DMS53 (cell line): ENCODE results near the gene TENM3.
A peak's percentile ranks its signal among the peaks of the same experiment; 100 is the strongest.

Source experiments
- DNase-seq: peaks from one replicate; lab custom pipeline; 2025; lab: John Stamatoyannopoulos, UW

The TENM3 gene

DNA sequence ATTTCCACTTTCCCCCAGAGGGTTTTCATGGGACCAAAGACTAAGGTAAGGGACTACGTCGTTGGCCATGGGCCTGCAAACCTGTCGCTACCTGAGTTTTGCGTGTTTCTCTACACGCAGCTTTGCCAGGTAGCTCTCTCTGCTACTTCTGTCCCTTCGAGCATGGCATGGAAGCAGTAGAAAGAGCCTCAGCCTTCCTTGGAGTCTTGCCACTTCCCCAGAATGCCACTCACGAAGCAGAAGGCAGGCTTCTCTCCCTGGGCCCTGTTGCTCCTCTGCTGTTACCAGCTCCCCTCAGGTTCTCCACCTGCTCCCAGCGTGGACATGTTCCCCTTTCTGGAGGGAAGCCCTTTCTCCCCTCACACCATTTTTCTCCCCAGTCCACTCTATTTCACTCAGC lies 381.1 kb downstream of the TENM3 start:
- no peak for DNase-seq

DNA sequence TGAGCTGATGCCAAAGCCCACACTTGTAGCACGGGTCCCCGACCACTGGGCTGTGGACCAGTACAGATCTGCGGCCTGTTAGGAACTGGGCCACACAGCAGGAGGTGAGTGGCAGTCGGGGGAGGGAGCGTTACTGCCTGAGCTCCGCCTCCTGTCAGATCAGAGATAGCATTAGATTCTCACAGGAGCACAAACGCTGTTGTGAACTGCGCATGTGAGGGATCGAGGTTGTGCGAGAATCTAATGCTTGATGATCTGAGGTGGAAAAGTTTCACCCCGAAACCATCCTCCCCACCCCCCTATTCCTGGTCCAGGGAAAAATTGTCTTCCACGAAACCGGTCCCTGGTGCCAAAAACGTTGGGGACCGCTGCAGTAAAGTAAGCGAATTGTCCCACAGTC lies 382.0 kb downstream of the TENM3 start:
- DNase-seq = no peak

- no peak for DNase-seq
Observed at GRCh38 chr4:182627996-182628395, 384.8 kb downstream of the TENM3 start.

- no peak for DNase-seq
Observed at GRCh38 chr4:182628544-182628943, 385.3 kb downstream of the TENM3 start.

DNA sequence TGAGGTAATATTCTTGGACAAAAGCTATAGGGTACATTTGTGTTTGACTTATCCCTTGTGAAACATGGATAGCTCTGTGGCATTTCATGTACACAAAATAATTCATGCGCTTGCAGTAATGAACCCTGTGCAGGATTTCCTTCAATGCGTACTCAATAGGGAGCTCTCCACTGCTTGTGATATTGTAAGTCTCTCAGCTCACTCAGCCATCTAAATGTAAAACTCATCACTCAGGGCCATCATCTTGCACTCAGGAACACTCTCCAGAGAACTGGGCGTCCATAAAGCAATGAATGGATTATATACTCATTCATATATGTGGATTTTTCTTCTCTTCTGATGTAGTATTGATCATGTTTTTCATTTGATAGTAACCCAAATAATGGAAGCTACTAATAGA lies 385.9 kb downstream of the TENM3 start:
- DNase-seq = no peak

GRCh38 chr4:182640491-182640890 lies 397.3 kb downstream of the TENM3 start:
- DNase-seq = no peak

DNA sequence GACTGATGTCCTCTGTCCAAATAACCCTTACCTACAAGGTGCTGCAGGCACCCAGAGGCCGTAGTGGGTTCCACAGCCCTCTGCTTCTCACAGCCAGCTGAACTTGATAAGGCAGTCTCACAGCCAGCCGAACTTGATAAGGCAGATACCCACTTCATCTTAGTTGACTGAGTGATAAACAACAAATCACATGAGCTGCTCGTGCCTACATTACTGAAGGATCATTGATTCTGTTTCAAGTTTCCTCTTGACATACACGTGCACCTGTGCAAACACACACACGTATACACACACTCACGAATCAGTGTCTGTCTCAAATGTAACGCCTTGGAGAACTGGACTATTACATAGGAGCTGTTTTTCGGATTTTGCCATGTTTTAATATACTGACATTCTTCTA lies 397.7 kb downstream of the TENM3 start:
- DNase-seq = peak; percentile 91

- DNase-seq = no peak
Observed at GRCh38 chr4:182642831-182643230, 399.6 kb downstream of the TENM3 start.

- DNase-seq = no peak
Observed at GRCh38 chr4:182643801-182644682, 400.8 kb downstream of the TENM3 start.

DNA sequence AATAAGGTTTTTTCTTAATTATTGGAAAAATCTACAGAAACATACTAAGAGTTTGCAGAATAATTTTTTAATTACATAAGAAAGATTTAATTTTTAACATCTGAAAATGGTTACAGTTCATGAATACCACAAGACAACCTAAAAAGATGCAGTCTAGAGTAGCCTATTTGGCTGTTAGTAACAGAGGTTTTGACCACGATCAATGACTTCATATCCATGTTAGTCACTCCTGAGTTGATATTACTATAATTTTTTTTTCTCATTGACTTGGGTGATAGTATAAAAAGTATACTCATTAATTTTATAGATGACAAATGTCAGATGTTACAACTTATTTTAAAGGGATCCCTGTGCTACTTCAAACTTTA lies 401.5 kb downstream of the TENM3 start:
- no peak for DNase-seq

DNA sequence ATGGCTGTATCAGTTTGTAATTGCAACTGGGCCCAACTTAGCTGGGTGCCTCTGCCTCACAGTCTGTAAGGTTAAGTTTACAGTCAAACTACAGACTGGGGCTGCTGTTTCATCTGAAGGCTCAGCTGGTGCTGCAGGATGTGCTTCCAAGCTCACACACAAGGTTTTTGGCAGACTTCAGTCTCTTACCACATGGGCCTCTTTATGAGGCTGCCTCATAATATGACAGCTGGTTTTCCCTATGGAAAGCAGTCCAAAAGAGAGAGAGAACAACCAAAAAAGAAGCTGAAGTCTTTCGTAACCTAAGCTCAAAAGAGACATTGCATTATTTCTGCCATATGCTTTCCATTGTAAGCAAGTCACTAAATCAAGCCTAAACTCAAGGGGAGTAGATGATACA lies 402.3 kb downstream of the TENM3 start:
- peak; percentile 1 for DNase-seq

- no peak for DNase-seq
Observed at GRCh38 chr4:182647646-182648300, 404.6 kb downstream of the TENM3 start.

DNA sequence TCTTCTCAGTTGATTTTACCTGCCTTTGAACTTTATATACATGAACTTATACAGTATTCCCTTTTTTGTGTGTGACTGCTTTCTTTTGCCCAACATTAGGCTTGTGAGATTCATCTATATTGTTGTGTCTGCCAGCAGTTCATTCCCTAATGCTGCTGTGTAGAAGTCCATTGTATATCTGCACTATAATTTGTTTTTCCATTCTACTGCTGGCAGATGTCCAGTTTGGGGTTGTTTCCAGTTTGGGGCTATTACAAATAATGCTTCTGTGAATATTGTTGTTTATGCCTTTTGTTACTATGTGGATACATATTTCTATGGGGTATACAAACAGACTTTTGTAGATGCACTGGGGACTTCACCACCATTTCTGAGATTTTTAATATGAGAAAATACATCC lies 405.6 kb downstream of the TENM3 start:
- DNase-seq = no peak

DNA sequence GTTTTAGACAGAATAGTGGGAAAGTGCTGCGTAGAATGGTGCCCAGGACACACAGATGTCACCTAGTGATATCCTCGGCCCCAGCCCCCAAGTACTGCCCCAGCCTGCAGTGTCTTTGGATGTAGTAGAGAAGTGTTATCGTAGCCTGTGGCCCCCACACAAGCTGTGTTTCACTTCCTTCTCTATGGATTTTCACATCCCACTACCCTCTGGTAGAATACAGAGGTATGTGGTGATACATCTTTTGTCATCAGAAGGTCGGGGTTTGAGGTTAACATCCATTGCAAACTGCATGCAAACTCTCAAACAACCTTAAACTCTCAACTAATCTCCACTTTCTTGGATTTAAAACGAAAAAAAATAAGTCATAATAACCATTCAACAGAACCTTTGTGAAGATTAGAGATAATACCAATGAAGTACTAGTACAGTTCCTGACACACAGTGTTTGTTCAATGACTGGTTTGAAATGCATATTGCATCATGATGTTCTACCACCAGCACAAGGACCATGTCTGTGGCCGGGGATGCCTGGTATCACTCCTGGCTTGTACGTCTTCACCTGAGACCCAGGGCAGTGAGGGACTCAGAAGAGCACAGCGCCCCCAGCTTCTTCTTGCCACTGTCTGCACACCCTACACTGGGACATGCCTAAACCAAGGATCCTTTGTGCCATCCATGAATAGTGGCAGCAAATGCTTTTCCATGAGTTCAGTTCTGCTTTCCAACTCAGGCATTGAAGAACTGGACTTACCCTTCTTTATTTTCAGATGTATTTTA lies 406.7 kb downstream of the TENM3 start:
- DNase-seq = no peak

- no peak for DNase-seq
Observed at GRCh38 chr4:182653596-182653995, 410.4 kb downstream of the TENM3 start.

GRCh38 chr4:182655340-182655739 lies 412.1 kb downstream of the TENM3 start:
- no peak for DNase-seq

DNA sequence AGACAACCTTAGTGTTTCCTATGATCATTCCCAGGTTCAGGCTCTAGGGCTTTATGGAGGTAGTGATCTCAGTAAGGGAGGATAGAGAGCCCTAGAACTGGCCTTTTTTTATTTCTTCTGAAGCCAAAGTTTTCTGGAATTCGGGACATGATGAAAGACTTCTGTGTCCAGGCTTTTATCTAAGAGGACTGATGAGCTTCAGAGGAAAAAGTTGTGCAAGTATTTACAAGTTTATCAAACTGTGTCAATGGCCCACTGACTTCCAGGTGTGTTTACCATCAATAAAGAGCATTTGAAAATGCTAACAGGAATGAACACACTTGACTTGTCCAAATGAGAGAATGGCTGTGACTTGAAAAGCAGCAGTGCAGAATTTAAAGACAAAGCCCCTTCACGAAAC lies 419.3 kb downstream of the TENM3 start:
- DNase-seq = no peak

GRCh38 chr4:182671231-182671630 lies 428.0 kb downstream of the TENM3 start:
- DNase-seq = no peak

DNA sequence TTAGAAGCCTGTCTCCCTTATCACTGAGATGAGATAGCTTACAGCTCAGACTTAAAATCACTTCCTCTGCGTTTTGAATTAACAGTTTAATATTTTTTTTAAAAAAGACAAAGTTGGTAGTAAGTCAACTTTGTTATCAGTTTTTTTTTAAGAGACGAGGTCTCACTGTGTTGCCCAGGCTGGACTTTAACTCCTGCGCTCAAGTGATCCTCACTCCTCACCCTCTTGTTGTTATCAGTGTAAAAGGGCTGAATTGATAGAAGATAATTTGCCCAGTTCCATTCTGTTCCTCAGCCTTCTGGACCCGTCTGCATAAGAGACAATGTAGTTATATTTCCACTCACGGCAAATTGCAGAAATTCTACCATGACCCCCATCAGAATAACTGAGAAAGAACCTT lies 428.5 kb downstream of the TENM3 start:
- no peak for DNase-seq

- no peak for DNase-seq
Observed at GRCh38 chr4:182678590-182678989, 435.4 kb downstream of the TENM3 start.

DNA sequence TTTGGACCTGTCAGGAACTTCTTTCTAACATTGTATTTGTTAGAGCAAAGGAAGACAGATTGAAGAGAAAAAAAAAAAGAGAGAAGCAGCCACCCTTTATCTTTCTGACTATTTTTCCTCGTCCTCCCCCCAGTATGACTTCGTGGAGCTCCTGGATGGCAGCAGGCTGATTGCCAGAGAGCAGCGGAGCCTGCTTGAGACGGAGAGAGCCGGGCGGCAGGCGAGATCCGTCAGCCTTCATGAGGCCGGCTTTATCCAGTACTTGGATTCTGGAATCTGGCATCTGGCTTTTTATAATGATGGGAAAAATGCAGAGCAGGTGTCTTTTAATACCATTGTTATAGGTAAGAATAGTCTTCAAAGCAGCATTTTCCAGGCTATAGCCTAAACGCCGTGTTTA lies 436.3 kb downstream of the TENM3 start:
- DNase-seq = no peak

GRCh38 chr4:182680234-182680653 lies 437.0 kb downstream of the TENM3 start:
- no peak for DNase-seq

GRCh38 chr4:182683661-182684060 lies 440.5 kb downstream of the TENM3 start:
- DNase-seq = no peak
